Fibroblast of lung (primary cell): ENCODE measurements around the gene ATP2A1.

Experiments
- CTCF ChIP-seq, 2 donors: IDR thresholded peaks in 1 of 2; conservative IDR thresholded peaks in 1 of 2; 1 replicate in 1 of 2; 2 replicates in 1 of 2; pipeline ENCODE4 v1.5.1; 2011 to 2012; ENCODE audit warnings: low read length in 2 of 2, control low read depth in 1 of 2, inconsistent platforms in 1 of 2, low read depth in 1 of 2, mild to moderate bottlenecking in 1 of 2
- EZH2 ChIP-seq: IDR thresholded peaks from 2 replicates; pipeline ENCODE4 v1.5.1; 2012; ENCODE audit warnings: low read length, control low read depth, mild to moderate bottlenecking; ENCODE audit errors: missing control alignments

DNA sequence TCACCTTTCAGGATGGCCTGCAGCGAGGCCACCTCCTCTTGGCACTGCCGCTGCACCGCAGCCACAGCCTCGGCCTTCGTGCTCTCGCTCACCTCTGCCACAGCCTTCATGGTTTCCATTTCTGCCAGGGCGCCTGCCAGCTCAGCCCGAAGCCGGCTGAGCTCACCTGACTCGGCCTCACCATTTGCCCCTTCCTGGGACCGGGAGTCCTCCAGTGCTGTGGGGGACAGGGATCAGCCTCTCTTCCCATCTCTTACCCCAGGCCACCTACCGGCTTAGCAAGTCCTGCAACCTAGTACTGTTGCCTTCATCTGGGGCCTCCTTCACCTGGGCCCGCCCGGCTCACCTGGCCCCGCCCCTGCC, 46.1 kb downstream of the ATP2A1 start:
- no peak for TF ChIP-seq CTCF (conservative IDR thresholded peaks at IDR 0.05 in 1 of 2, IDR thresholded peaks at IDR 0.05 in 1 of 2; ENCODE audit: low read depth in 1 of 2, low read length in 2 of 2)
- no peak for TF ChIP-seq EZH2
